Measurements from ENCODE around the gene GRIP2. TPM values are rescaled to one million over a fixed set of nuclear protein-coding genes. Genes with fewer than 3 reads are reported as not detected.

GRIP2 gene
- polyA plus RNA-seq, 1 donor (not counting 4 experiments of a cell fraction or from before 2014, with no cell fraction given): 0.01 TPM

DNA sequence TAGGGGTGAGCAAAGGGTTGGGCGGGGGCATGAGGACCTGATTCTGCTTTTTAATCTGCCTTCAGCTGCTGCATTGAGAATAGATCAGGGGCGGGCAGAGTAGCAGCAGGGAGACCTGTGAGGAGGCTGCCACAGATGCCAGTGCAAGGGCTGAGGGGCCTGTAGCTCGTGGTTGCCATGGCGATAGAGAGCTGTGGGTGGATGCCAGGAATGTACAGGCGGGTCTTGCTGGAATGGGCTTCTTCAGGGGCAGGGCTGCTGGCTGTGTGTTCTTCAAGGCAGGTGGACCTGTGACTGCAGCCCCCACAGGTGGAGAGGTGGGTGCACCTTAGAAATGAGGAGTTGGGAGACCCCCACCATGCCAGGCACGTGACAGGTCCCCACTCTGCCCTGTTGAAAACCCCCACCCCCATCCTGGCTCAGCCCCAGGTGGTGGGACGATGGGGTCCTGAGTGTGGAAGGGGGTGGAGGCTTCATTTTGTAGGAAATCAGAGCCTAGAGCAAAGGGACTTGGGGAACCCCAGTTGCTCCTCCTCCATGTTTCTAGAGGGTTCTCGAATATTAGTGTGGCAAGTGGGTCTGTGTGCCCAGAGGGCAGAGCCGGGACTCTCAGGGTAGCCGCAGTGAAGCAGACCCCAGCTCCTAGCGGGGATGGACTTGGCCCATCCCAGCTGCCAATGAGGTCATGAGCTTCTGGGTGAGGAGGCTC lies 99.5 kb downstream of the GRIP2 start:
- peaks cover 5% of the 10 kb centered on the region for H3K79me2 ChIP-seq (ENCODE audit: control insufficient read depth, insufficient read depth, low read length)
- H3K36me3 ChIP-seq (ENCODE audit: control insufficient read depth in 2 of 2, extremely low read depth in 1 of 2, insufficient read depth in 2 of 2, low read length in 2 of 2): no peaks in the 10 kb centered on the region
- no peaks in the 10 kb centered on the region for H3K27me3 ChIP-seq (ENCODE audit: control insufficient read depth, extremely low read depth, insufficient read depth, low read length)
- TF ChIP-seq, protein P1, sequence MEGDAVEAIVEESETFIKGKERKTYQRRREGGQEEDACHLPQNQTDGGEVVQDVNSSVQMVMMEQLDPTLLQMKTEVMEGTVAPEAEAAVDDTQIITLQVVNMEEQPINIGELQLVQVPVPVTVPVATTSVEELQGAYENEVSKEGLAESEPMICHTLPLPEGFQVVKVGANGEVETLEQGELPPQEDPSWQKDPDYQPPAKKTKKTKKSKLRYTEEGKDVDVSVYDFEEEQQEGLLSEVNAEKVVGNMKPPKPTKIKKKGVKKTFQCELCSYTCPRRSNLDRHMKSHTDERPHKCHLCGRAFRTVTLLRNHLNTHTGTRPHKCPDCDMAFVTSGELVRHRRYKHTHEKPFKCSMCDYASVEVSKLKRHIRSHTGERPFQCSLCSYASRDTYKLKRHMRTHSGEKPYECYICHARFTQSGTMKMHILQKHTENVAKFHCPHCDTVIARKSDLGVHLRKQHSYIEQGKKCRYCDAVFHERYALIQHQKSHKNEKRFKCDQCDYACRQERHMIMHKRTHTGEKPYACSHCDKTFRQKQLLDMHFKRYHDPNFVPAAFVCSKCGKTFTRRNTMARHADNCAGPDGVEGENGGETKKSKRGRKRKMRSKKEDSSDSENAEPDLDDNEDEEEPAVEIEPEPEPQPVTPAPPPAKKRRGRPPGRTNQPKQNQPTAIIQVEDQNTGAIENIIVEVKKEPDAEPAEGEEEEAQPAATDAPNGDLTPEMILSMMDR (optimal IDR thresholded peaks at IDR 0.05 in 1 of 3, IDR thresholded peaks at IDR 0.05 in 1 of 3, conservative IDR thresholded peaks at IDR 0.05 in 1 of 3; ENCODE audit: extremely low read depth in 1 of 3, insufficient read depth in 2 of 3, low read length in 3 of 3): no peak
- no peak for TF ChIP-seq EZH2 (IDR thresholded peaks at IDR 0.05; ENCODE audit: low read length)
- H3K9me3 ChIP-seq (ENCODE audit: control insufficient read depth, low read depth, low read length): no peaks in the 10 kb centered on the region
- dilution Hi-C loops (cut with MboI; ENCODE audit: extremely low pct_ligation_motif_present, low sequenced_read_pairs): no loop called here
- peaks cover 5% of the 10 kb centered on the region for H3K4me1 ChIP-seq (ENCODE audit: control insufficient read depth, extremely low read depth, insufficient read depth, low read length)
- H3K4me2 ChIP-seq (ENCODE audit: control insufficient read depth, extremely low read depth, insufficient read depth, low read depth, low read length): no peak overlapping the region
- no peak for FAIRE-seq
- no peak overlapping the region for H3K4me3 ChIP-seq (ENCODE audit: control insufficient read depth in 2 of 3, extremely low read depth in 1 of 3, insufficient read depth in 2 of 3, low read depth in 1 of 3, low read length in 3 of 3)
- H3K9me1 ChIP-seq (ENCODE audit: control insufficient read depth, extremely low read depth, insufficient read depth, low read length): no peaks in the 10 kb centered on the region
- H4K20me1 ChIP-seq (ENCODE audit: control insufficient read depth, extremely low read depth, insufficient read depth, low read length): no peaks in the 10 kb centered on the region
- no peak for DNase-seq (ENCODE audit: low read depth, low spot score)
- no peak overlapping the region for H2AFZ ChIP-seq (ENCODE audit: control insufficient read depth, low read length)
- no peak overlapping the region for H3K9ac ChIP-seq (ENCODE audit: control insufficient read depth, extremely low read depth, insufficient read depth, low read length)
- H3K27ac ChIP-seq (ENCODE audit: control insufficient read depth, insufficient read depth, low read length): no peak overlapping the region

DNA sequence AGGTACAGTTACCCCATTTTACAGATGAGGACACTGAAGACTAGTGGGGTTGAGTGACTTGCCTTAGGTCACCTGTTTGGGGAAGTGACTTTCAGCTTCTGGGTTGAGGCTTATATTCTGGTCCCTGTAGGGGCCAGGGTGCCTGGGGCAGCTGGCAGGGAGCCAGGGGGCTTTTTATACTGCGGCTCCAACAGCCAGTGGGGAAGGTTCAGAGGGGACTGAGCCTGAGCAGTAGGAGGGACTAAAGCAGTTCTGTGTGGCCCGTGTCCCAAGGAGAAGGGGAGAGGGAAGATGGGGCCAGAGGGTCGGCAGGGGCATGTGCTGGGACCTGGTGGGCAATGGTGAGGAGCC lies 100.0 kb downstream of the GRIP2 start:
- Histone ChIP-seq H3K4me2 (ENCODE audit: control insufficient read depth, extremely low read depth, insufficient read depth, low read depth, low read length) (no peak overlapping the region), H3K4me3 (ENCODE audit: control insufficient read depth in 2 of 3, extremely low read depth in 1 of 3, insufficient read depth in 2 of 3, low read depth in 1 of 3, low read length in 3 of 3) (no peak overlapping the region)
- TF ChIP-seq, protein P1 (optimal IDR thresholded peaks at IDR 0.05 in 1 of 3, IDR thresholded peaks at IDR 0.05 in 1 of 3, conservative IDR thresholded peaks at IDR 0.05 in 1 of 3; ENCODE audit: extremely low read depth in 1 of 3, insufficient read depth in 2 of 3, low read length in 3 of 3): no peak
- no peak for TF ChIP-seq EZH2 (IDR thresholded peaks at IDR 0.05; ENCODE audit: low read length)

More for the DNA sequence above, 100.0 kb downstream of the GRIP2 start:
- no peaks in the 10 kb centered on the region for H3K27me3 ChIP-seq (ENCODE audit: control insufficient read depth, extremely low read depth, insufficient read depth, low read length)
- dilution Hi-C loops (cut with MboI; ENCODE audit: extremely low pct_ligation_motif_present, low sequenced_read_pairs): no loop called here
- H3K4me1 ChIP-seq (ENCODE audit: control insufficient read depth, extremely low read depth, insufficient read depth, low read length): peaks cover 5% of the 10 kb centered on the region
- H3K79me2 ChIP-seq (ENCODE audit: control insufficient read depth, insufficient read depth, low read length): peaks cover 5% of the 10 kb centered on the region
- FAIRE-seq (no peak), DNase-seq (ENCODE audit: low read depth, low spot score) (no peak)
- H2AFZ ChIP-seq (ENCODE audit: control insufficient read depth, low read length): no peak overlapping the region
- H3K9ac ChIP-seq (ENCODE audit: control insufficient read depth, extremely low read depth, insufficient read depth, low read length): no peak overlapping the region
- no peaks in the 10 kb centered on the region for H3K36me3 ChIP-seq (ENCODE audit: control insufficient read depth in 2 of 2, extremely low read depth in 1 of 2, insufficient read depth in 2 of 2, low read length in 2 of 2)
- H4K20me1 ChIP-seq (ENCODE audit: control insufficient read depth, extremely low read depth, insufficient read depth, low read length): no peaks in the 10 kb centered on the region
- H3K9me3 ChIP-seq (ENCODE audit: control insufficient read depth, low read depth, low read length): no peaks in the 10 kb centered on the region
- H3K27ac ChIP-seq (ENCODE audit: control insufficient read depth, insufficient read depth, low read length): no peak overlapping the region
- no peaks in the 10 kb centered on the region for H3K9me1 ChIP-seq (ENCODE audit: control insufficient read depth, extremely low read depth, insufficient read depth, low read length)
